ENCODE measurements around the gene PPIL4.

- TF ChIP-seq CTCF (IDR thresholded peaks at IDR 0.05; ENCODE audit: borderline replicate concordance, extremely low read depth, low read length, poor library complexity, severe bottlenecking) (no peak), EZH2 (IDR thresholded peaks at IDR 0.05; ENCODE audit: borderline replicate concordance, low read depth, low read length, severe bottlenecking) (no peak)
Measured at GRCh38 chr6:149508485-149508884, 37.4 kb downstream of the PPIL4 start.

Measured in DND-41 (cell line).